Measurements from ENCODE around the gene GALK1.
A peak's percentile ranks its signal among the peaks of the same experiment; 100 is the strongest.
"Not testable (repeated sequence)": the region's sequence is repeated elsewhere in the genome, so short reads cannot be mapped to it uniquely, and the experiment has no call there.

Gene GALK1

DNA sequence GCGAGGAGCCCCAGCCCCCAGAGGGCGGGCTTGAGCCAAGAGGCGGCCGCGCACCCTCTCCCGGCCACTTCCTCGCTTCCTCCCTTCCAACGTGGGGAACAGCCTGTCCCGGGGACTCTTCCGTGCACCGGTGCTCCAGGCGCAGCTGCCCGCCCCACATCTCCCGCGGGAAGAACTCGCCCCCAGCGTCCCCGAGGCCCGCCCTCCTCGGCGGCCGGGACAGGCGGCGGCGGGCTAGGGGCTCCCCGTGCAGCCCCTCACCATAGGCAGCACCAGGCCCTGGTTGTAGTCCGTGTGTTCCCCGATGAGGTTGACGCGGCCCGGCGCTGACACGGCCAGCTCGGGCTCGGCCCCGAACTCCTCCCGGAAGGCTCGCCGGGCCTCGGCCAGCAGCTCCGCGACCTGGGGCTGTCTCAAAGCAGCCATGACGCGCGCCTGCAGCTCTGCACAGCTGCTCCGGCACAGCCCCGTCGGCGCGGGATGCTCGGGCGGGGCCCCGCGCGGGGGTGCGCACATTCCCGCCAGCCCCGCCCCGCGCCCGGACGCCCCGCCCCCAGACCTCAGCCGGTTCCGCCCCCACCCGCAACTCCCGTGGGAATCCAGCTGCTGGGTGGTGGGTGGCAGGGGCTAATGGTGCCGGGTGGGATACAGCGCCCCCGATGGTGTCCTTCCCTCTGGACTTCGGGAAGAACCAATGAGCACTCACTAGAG lies at the start of gene GALK1:
Gene GALK1 (minus strand): TSS at position 482 of the 711 bp plus-strand sequence. CDS start 56 bp downstream, at position 426.
- DNase-seq, result peak; percentile 76

DNA sequence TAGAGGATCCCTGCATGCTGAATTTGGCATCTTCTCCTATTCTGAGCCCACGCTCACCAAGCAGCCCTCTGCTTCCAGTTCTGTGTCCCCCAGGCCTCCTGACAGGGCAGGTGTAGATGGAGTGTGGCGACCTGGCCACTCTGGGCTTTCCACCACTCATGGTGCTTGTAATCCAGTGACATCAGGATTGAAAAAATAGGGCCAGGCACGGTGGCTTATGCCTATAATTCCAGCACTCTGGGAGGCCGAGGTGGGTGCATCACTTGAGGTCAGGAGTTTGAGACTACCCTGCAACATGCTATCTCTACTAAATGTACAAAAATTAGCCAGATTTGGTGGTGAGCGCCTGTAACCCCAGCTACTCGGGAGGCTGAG lies 49.0 kb upstream of the GALK1 start:
- no peak for DNase-seq

DNA sequence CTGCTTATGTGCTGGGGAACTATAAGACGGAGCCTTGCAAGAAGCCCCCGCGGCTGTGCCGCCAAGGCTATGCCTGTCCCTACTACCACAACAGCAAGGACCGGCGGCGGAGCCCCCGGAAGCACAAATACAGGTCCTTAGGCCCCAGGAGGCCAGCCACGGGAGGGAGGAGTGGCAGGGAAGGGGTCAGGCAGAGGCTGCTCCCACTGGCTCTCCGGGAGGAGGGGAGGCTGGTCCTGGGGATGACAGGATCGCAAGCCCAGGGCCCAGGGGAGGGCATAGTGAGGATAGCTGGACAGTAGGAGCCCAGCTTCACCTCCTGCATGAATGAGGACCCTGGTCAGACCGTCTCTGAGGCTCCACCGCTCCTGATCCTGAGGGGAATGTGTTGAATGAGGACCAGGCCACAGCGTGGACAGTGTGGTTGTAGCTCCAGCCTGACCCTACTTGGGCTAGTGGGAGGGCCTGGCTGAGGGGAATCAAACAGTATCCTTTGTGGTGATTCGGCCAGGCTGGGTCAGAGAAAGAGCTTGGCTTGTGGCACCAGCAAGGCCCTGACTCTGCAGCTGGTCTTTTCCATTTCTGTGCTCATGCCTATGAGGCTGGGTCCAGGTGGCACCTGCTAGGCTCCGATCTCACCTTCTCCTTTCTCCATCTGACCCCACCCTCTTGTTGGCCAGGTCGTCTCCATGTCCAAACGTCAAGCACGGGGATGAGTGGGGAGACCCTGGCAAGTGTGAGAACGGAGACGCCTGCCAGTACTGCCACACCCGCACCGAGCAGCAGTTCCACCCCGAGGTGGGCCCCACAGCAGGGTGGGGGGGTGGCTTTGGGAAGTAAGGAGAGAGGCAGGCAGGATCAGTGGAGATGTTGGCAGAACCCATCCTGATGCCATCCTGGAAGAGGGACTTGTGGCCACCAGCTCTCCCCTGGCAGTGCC lies 48.4 kb upstream of the GALK1 start:
- no peak for DNase-seq

DNA sequence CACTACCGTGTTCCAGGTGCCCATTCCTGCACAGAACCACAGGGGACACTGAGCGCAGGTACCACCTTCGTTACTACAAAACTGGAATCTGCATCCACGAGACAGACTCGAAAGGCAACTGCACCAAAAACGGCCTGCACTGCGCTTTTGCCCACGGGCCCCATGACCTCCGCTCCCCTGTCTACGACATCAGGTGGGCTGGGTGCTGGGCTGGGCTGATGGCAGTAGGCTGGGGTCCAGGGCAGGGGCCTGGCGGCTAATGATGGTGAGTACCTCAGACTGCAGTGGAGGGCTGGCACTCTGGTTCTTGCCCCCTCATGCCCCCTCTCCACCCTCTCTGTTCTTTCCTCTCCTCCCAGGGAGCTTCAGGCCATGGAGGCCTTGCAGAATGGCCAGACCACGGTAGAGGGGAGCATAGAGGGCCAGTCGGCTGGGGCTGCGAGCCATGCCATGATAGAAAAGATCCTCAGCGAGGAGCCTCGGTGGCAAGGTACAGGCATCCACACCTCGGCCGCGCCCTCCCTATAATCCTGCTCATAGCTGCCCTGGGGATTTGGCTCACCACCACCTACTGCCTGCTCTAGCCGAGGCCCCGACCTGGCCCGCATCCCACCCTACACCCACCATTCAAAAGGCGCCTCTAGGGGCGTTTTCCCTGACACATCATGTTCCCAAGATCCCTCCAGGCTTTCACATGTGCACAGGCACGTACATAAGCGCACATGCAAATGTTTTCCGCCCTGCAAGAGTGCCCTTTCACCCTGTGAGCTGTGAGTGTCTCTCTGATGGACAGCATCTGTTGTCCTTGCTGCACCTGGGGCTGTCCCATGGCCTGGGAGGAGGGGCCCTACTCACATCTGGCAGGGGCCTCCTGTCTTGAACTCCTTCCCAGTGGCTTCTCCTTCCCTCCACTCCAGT lies 47.4 kb upstream of the GALK1 start:
- no peak for DNase-seq

DNA sequence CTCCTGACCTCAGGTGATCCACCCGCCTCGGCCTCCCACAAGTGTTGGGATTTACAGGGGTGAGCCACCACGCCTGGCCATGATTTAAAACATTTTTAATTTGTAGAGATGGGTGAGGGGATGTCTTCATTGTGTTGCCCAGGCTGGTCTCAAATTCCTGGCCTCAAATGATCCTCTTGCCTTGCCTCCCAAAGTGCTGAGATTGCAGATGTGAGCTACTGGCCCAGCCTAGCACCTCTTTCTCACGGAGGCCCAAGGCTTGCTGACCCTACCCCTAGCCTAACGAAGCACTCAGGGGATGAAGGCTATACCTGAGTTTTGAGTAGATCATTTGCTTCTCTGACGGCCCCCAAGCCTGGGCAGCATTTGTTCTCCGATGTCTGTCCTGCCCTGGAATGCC lies 46.2 kb upstream of the GALK1 start:
- no peak for DNase-seq

DNA sequence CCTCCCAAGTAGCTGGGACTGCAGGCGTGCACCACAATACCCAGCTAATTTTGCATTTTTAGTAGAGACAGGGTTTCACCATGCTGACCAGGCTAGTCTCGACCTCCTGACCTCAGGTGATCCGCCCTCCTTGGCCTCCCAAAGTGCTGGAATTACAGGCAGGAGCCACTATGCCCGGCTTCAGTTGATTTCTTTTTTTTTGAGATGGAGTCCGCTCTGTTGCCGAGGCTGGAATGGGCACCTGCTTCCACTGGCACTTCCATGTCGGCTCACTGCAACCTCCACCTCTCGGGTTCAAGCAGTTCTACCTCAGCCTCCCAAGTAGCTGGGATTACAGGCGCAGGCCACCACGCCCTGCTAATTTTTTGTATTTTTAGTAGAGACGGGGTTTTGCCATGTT lies 45.8 kb upstream of the GALK1 start:
- not testable (repeated sequence) for DNase-seq

DNA sequence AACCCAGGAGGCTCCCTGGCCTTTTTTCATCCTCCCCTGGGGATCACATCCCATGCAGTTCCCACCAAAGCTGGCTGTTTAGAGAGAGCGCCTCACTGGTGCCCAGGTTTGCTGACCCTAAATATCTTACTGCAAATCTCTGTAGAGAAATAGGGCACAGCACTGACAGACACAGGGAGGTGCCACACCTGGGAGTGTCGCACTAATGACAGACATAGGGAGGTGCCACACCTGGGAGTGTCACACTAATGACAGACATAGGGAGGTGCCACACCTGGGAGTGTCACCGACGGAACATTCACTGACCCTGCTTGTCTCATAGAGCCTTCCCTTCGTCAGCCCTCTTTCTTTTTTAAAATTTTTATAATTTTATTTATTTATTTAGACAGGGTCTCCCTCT lies 45.2 kb upstream of the GALK1 start:
- DNase-seq, result no peak

DNA sequence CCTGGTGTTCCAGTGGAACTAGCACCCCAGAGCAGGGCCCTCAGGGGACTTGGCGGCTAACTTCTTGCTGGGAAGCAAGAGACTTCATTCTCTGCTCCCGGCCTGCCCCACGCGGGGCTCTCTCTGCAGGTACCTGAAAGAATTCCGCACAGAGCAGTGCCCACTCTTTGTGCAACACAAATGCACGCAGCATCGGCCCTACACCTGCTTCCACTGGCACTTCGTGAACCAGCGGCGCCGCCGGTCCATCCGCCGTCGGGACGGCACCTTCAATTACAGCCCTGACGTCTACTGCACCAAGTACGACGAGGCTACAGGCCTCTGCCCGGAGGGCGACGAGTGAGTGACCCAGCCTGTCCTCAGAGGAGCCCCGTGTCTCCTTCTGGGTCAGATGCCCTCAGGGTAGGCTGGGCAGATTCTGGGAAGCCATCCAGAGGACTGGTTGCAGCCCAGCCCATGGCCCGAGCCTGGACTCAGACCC lies 44.7 kb upstream of the GALK1 start:
- DNase-seq, result no peak

DNA sequence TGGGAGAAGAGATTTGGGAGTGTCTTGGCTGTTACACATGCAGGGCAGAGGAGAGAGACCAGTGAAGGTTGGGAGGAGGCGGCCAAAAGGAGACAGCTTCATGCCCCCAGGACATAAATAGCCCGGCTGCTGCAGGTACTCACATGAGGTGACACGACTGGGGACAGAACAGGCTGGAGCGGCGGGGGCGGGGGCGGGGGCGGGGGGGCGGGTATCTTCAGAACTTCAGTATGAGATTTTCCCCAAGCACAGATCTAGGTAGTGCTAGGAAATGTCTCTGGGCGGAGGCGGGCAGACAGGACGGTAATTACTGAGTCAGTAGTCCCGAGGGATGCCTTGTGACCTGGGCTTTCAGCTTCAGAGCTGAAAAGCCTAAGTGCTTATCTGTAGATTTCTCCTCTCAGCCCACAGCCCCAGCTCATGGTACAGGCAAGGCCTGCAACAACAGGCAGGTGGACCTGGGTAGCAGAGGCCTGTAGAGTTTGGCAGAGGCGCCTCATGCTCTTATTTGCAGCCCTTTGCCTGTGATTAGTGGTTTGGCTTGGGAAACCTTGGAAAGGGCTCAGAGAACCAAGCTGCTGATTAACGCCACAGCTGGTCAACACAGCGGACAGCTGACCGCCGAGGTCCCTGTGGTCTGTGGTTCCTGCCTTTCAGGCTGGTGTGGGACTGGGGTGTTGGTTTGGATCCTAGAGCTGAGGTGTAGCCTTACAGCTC lies 44.1 kb upstream of the GALK1 start:
- no peak for DNase-seq

DNA sequence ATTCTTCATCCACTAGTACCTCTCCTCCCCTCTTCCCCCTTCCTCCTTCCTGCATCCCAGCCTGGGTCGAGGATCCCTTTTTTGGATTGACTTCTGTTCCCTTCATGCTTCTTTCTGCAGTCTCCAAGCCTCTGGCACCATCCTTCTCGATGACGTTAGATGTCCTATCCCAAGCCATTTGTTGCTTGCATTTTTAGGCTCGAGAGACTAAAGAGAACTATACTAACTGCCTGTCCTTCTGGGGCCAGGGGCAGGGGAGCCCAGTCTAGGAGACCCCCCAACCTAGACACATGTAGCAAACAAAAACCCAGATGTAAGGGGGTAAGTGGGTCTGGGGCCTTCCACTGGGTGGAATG lies 43.5 kb upstream of the GALK1 start:
- no peak for DNase-seq

DNA sequence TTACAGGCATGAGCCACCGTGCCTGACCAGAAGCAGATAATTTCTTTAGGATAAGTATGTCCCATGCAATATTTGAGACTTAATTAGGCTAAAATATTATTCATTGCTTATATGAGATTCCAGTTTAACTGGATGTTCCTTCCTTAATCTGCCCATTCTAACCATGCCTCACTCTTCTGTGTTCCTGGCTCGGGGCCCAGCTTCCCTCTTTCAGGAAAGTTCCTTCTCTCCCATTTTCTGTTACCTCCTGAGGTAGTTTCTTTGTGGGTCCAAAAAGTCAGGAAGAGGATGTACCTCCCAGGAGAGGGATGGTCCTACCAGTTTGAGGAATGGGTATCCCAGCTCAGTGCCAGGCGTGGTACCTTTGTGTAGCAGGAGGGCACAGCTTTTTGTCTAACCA lies 42.9 kb upstream of the GALK1 start:
- no peak for DNase-seq

DNA sequence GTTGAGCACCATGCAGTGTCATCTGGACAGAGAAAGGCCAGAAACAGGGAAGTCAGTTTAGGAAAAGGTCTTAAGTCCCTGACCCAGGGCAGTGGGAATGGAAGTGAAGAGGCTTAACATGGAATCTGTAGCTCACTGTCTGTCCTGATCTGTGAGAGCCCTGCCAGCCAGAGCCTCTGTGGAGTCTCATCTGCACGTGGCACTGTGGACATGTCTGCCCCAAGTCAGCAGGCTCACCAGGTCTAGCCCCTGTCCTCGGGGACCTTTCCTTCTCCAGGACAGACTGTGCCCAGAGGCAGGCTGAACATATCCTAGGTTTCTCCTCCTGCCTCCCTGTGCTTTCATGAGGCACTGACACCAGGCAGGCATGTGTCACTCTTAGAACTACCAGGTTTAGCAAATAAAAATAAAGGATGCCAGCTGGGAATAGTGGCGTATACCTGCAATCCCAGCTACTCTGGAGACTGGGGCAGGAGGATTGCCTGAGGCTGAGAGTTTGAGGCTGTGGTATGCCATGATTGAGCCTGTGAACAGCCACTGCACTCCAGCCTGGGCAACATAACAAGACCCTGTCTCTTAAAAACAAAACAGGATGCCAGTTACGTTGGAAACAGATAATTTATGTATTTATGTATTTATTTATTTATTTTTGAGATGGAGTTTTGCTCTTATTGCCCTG lies 42.0 kb upstream of the GALK1 start:
- DNase-seq, result no peak

DNA sequence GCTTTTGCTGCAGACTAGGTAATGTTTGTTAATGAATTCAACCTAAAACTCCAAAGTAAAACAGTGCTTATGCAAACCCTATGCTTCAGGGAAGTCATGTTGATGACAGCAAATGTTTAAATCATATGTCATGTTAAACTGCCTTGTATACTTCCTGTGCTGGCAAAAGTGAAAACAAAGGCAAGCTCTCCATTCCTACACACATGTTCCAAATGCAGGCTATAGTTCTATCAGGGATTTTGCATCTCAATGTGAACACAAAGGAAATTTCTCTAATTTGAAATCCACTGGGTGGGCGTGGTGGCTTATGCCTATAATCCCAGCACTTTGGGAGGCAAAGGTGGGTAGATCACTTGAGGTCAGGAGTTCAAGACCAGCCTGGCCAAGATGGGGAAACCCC lies 38.9 kb upstream of the GALK1 start:
- DNase-seq, result no peak

DNA sequence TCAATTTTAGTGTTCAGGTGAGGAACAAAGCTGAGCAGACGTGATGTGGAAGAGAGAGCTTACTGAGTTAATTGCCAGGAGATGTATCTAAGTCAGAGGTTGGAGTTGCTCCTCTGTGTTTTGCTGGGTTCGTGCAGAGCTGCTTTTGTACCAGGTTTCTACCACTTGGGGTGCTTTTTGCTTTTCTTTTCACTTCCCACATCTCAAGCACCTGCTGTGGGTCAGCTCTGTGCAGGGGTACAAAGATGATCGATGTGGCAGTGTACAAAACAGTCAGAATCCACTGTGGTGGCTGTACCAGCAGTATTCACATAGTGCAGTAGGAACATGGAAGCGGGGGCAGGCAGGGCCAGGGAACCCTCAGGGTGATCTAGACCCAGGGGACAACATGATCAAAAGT lies 34.4 kb upstream of the GALK1 start:
- no peak for DNase-seq

DNA sequence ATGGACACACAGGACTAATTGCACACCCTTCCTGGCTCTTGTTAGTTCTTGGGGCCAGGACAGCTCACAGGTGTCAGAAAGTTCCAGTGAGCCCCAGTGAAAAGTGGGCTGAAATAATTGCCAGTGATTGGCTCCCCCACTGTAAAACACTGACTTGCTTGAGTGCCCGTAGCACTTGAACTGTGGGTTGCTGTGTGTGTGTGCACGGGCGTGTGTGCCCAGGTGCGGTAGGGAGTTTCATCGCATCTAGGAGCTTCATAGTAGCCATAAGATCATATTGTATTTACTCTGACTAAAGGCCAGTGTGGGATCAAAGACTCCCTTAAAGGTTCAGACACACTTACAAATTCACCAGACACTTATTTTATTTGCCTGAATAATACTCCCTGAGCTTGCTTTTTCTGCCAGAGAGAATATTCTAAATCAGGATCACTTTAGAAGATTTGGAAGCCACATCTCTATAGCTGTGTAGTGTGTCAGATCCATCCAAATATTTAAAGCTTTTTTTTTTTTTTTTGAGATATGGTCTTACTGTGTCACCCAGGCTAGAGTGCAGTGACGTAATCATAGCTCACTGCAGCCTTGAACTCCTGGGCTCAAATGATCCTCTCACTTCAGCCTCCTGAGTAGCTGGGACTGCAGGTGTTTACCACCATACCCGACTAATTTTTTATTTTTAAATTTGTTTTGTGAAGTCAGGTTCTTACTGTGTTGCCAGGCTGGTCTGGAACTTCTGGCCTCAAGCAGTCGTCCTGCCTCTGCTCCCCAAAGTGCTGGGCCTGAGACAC lies 31.0 kb upstream of the GALK1 start:
- DNase-seq, result no peak

DNA sequence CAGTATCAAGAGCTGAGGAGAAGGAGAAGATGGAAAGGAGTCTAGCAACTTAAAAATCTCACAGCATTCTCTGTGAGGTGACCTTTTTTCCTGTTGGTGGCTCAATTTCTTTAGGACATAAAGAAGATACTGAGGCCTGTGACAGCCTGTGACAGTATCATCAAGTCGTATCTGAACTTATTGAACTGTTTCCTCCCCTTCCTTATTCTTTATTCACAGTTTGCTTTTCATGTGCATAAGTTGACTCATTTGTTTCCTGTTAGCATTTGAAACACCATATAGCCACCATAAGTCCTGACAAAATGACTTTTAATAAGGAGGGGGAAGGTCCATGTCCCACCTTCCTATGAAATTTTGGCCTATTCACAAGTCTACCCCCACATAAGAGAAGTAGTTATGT lies 28.5 kb upstream of the GALK1 start:
- DNase-seq, result no peak

DNA sequence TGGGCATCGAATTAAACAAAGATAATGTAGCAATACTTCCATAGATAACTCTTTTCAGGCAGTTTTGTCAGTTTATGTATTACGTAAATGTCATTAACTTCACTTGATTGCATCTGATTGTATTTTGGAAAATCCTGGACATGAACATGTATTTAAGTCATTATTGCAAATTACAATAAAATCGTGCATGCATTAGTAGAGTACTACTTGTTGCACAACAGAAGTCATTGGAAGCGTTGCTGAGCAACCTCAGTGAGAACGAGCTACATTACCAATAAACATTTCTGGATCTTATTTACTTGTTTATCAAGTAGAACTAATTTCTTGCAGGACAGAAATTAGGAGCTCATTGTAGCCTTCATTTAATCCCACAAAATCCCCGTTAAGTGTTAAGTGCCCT lies 26.3 kb upstream of the GALK1 start:
- no peak for DNase-seq

DNA sequence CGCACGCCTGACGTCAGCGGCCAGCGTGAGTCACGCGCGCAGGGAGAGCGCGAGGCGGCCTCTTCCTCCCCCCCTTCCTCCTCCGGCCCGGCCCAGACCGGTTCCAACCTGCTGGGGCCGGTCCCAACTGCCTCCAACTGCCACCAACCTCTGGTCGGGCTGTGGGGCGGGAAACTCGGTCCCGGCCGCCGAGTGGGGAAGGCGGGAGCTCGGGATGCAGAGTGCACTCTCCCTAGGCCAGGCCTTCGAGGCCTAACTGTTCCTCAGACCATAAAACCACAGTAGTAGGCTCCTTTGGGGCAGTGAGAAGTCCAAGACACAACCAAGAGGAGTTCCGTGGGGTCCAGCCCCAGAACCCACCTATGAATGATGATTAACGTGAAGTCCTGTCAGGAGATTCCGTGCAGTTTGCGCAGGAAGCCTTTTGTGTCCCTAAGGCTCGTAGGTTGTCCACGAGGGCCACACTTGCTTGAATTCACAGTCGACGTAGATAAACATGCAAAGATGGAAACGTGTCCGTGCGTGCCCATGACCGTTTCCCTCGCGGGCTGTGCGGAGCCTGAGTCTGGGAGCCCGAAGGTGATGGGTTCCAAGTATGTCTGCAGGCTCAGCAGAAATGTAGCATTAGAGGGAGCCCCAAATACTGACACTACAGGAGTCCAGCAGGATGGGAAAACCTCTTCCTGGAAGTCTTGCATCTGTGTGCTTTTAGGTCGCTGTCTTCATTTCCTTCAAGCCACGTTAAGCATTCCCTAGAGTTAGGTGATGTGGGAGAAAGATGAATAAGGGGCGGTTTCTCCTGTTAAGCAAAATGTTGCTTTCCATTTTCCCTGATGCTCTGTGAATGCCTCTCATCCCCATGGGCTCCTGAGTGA lies 20.3 kb upstream of the GALK1 start:
- DNase-seq, result peak; percentile 93

DNA sequence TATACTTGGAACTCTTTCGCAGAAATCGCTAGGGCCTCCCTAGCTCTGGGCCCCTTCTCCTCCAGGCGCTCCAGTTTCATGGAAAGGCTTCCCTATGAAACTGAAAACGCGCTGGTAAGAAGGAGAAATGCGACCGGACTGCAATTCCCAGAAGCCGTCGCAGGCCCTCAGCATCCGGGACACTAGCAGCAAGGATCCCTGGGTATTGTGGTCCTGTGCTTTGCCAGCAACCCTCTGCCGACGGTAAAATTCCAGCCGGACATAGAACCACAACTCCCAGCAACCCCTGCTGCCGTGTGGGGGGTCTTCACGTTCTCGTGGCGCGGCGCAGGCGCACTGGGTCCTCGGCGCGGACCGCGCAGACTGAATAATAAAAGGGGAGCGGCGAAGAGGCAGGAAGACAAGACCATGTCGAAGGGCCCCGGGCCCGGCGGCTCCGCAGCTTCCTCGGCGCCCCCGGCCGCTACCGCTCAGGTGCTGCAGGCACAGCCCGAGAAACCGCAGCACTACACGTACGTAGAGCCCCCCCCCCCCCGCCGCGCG lies 19.6 kb upstream of the GALK1 start, which contains the start of gene UNK:
Gene UNK (plus strand): TSS at position 334 of the 543 bp plus-strand sequence. CDS start 75 bp downstream, at position 409.
- DNase-seq, result peak; percentile 98
